ENCODE measurements around the gene MNT.

MNT gene

DNA sequence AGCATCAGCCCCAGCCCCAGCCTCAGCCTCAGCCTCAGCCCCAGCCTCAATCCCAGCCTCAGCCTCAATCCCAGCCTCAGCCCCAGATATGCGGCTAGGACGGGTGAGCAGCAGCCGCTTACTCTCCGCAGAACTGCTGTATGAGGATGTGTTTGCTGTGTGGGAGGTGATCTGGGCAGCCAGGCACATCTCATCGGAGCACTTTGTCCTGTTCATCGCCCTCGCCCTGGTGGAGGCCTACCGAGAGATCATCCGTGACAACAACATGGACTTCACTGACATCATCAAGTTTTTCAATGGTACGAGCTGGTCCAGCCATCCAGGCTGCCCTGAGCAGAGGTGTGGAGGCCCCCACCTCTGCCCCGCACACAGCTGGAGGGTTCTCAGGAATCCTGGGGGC lies 22.0 kb downstream of the MNT start:
- DNase-seq, result no peak

DNA sequence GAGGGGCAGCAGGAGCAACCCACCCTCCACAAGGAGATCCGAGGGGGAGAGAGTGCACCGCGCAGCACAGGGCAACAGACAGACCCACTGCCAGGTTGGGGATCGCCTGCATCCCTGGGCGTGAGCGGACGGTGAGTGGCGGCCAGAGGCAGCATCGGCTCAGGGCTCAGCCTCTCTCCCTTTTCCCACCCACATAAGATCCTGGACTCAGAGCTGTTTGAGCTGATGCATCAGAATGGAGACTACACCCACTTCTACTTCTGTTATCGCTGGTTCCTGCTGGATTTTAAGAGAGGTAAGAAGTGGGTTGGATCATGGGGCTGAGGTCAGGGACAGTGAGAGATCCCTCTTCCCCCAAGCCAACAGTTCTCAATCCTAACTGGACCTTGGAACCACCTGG lies 23.2 kb downstream of the MNT start:
- no peak for DNase-seq

DNA sequence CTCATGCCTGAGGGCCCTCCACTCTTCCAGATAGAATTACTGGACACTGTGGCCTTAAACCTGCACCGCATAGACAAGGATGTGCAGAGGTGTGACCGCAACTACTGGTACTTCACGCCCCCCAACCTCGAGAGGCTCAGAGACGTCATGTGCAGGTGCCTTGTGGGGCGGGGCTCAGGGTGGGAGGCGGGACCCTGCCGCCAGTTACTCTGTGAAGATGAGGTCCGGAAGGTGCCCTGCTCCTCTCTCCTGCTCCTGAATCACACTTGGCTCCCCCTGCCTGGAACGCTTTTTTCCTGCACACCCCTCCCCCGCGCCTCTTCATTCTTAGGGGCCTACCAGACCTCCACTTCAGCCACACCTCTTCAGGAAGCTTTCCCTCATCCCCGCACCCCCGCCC lies 24.8 kb downstream of the MNT start:
- DNase-seq, result no peak

DNA sequence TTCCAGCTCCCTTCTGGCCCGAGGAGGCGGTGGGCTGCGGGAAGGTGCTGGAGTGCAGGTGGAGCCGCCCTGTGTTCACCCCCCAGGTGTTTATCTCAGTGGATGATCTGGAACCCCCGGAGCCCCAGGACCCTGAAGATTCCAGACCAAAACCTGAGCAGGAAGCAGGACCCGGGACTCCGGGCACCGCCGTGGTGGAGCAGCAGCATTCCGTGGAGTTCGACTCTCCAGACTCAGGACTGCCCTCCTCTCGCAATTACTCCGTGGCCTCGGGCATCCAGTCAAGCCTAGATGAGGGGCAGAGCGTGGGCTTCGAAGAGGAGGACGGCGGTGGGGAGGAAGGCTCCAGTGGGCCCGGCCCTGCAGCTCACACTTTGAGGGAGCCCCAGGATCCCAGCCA lies 25.5 kb downstream of the MNT start:
- DNase-seq, result no peak

DNA sequence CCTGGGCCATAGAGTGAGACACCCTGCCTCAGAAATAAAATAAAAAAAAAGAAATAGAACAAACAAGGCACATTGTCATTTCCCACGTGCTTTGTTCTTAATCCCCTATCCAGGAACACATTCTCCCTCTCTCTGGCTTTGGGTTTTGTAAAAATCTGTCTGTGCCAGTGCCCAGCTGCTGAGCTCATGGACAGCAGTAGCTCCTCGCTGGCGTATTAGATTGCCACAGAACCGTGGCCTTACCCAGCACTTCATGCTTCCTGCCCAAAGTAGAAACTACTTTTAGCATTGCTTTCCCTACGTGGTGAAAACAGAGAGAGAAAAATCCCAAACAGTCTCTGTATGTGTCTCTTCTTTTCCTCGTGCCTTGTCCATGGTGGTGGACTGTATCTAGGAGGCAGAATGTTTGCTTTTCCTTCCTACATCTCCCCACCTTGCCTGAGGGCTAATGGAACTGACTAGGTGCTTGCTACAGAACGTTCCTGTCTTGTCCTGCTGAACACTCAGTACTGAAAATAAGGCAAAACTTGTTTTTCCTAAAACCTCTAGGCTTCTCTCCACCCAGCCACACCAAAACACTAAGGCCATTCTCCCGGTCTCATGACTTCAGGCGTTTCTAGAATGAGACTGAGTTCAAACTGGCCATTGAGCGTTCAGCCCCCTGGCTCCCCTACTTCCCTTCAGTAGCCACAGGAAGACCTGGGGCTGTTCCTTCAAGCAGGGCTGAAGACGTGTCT lies 26.1 kb downstream of the MNT start:
- DNase-seq, result no peak

DNA sequence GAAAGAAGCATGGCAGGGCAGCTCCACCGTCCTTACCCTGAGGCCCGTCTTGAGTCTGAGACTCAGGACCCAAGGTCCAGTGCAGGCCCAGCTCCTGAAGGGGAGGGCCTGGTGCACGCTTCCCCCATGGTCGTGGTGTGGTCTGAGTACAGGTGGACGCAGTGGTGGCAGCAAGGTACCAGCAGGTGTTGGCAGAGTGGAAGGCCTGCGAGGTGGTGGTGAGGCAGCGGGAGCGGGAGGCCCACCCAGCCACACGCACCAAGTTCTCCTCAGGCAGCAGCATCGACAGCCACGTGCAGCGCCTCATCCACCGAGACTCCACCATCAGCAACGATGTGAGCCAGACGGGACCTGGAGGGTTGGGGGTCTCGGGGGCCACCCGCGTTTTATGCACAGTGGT lies 27.7 kb downstream of the MNT start:
- no peak for DNase-seq

DNA sequence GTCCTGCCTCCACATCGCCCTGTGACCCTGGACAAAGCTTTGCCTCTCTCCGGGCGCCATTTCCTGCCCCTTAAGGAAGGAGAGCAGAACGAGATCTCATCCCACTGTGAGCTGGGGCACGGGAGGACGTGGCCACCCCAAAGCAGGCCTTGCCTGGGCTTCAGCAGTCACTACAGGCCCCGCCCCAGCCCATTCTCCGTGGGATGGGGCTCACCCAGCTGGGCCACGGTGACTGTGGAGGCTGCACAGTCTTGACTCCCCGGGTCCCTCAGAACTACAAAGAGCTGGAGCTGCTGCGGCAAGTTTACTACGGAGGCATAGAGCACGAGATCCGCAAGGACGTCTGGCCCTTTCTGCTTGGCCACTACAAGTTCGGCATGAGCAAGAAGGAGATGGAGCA lies 28.2 kb downstream of the MNT start:
- no peak for DNase-seq

DNA sequence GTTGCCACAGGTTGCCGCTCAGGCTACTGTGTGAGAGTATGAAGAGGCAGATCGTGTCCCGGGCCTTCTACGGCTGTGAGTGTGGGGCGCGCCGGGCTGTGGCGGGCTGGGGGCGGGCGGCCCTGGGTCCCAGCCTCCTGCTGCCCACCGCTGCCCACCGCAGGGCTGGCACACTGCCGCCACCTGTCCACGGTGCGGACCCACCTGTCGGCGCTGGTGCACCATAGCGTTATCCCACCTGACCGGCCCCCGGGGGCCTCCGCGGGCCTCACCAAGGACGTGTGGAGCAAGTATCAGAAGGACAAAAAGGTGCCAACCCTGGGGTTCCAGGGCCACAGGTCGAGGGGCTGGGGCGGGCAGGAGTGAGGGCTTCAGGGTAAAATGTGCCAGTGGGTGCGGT lies 28.7 kb downstream of the MNT start:
- DNase-seq, result no peak

DNA sequence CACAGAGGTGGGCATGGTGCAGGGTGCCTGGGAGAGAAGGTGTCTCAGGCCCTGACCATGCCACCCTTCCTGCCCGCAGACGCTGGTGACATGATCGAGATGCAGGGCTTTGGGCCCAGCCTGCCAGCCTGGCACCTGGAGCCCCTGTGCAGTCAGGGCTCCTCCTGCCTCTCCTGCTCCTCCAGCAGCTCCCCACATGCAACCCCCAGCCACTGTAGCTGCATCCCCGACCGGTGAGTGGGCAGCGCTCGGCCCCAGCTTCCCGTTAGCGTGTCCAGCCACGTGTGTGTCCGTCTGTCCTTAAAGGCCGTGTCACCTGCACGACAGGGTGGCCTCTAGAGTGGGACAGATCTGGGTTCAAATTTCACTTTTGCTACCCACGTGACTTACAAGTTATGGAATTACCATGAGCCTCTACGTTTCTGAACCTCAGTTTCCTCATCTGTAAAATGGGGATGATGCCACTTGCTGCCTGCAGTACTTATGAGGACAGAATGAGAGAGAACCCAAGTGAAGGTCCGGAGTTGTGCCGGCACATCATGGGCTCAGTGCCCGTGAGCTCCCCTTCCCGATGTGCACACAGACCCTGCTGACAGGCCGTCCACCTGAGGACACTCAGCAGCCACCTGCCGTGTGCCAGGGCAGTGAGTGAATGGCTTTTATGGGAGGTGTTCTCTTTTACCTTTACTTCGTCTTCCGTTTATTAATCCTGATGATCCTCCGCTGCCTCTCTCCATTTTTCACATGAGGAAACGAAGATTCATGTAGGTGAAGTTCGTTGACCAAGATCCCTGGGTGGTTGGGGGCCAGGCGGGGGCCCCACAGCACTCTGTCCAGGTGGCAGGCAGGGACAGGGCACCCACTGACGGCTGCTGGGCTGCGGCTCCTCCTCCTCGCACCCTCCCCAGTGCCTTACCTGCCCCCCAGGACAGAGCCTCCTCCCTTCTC lies 29.4 kb downstream of the MNT start:
- no peak for DNase-seq

DNA sequence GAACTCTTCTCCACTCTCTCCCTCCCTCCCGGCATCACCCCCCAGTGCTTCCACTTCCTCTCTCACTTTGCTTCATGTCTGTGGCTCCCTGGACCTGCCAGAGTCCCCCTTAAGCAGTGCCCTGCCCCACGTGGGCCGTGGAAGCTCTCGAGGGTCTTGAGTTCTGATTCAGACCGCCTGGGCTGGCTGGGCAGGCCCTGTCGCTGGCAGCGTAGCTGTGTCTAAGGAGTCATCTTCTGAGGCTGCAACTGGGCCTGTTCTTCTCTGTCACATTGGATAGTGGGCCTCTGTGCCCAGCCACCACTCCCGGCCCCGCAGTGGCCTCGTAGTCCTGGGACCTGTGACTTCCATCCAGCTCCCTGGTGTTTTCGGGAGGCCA lies 30.7 kb downstream of the MNT start:
- no peak for DNase-seq

DNA sequence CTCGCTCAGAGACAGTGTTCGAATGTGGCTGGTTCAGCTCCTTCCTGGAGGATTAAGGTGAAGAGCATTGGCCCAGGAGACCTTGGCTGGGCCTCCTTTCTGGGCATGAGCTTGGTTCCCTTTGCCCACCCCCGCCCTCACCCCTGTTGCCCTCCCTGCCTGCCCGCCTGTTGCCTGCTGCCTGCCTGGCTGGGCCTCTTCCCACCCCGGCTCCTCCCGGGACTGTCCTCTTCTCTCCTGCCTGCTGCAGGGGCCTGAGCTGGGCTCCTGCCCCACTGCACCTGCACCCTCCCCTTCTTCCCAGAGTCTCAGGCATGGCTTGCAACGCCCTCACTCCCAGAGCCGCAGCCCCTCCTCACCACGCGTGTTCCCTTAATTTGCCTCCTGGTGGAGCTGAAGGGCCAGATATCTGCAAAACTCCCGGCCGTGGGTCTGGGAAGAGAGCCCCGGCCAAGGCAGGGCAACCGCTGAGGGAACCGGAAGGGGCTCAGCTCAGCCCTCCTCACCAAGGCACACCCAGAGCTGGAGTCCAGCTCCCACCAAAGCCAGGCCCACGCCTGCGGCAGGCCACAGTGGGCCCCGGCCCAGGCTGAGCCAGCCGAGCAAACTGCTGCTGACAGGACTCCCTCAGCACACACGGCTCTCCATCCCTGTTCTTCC lies 31.2 kb downstream of the MNT start:
- DNase-seq, result no peak

DNA sequence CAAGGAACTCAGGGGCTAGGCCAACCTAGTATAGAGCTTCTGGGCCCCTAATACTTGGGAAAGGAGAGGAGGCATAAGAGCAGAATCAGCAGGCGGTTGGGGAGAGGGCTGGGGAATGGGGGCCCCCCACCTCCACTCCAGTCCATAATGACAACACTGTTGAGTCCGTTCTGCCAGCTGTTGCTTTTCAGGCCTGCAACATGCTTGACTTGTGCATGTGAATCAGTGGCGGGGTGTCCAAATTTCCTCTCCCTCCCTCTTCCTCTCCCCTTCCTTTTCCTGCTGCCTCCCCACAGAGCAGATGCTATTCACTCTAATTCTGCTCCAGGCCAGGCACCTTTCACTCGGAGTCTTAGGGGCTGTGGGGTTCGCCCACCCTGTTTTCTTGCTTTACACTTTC lies 31.8 kb downstream of the MNT start:
- no peak for DNase-seq

DNA sequence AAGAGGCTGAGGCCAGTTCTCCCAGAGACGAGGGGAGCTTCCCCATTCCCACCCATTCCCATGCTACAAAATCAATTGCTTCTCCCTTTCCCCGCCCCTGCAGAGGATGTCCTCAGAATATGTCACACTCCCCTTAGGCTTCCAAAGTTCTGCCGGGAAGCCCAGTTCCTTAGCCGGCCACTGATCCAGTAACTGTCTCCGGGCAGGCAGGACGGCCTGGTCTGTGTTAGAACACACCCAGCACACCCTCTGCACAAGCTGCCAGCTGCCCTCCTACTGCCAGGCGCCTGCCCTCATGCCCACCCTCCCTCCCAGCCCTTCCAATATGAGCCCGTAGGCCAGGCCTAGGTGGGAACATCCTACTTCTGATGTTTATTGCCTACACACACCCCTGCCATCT lies 32.5 kb downstream of the MNT start:
- no peak for DNase-seq

DNA sequence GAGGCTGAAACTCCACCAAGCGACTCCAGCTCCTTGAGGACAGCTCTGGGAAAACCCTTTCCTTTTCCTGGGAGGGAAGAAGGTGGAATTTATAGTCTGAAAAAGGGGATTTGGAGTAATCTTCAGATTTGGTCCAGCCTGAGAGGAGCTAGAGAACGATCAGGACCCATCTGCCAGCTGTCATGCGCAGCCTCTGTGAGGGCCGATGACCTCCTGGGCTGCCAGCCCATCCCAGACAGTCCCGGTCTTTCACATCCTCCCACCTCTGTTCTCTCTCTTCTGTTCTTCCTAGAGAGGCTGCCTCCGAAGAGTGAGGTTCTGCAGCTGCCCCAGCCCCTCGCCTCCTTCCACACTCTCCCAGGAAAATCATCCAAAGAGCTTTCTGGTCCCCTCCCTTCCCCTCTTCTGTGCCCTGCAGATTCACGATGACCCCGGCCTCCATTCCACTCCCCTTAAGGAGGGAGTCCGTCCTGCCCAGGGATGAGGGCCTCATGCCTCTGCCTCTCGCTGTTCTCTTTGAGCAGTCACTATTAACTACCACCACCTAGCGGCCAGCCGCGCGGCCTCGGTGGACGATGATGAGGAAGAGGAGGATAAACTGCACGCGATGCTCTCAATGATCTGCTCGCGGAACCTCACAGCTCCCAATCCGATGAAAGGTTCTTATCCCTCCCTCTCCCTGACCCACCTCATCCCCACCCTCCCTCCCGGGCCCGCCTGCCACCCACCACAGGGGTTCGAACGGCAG lies 33.9 kb downstream of the MNT start:
- DNase-seq, result no peak

DNA sequence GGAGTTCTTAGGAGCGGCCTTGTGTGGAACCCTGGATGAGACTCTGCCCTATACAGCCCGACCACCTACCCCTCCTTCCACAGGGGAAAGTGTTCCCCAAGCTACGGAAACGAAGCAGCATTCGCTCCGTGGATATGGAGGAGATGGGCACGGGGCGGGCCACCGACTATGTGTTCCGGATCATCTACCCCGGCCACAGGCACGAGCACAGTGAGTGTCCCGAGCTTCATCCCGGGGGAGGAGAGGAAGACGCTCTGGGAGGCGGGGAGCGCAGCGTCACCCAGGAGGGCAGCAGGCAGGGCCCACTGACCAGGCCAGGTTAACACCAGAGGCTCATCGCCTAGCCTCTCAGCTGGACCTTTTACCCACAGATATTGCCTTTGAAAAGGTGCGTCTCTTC lies 35.7 kb downstream of the MNT start:
- DNase-seq, result no peak

DNA sequence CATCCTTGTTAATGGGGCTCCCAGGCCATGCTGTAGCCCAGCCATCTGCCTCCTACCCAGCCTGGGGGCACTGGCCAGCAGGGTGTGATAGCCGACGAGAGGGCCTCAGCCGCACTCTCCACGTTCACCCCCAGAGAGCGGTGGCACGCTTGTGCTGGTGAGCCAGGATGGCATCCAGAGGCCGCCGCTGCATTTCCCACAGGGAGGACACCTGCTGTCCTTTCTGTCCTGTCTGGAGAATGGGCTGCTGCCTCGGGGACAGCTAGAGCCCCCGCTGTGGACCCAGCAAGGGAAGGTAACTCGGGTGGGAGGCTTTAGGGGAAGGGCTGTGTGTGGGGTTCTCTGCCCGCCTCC lies 36.1 kb downstream of the MNT start:
- no peak for DNase-seq

DNA sequence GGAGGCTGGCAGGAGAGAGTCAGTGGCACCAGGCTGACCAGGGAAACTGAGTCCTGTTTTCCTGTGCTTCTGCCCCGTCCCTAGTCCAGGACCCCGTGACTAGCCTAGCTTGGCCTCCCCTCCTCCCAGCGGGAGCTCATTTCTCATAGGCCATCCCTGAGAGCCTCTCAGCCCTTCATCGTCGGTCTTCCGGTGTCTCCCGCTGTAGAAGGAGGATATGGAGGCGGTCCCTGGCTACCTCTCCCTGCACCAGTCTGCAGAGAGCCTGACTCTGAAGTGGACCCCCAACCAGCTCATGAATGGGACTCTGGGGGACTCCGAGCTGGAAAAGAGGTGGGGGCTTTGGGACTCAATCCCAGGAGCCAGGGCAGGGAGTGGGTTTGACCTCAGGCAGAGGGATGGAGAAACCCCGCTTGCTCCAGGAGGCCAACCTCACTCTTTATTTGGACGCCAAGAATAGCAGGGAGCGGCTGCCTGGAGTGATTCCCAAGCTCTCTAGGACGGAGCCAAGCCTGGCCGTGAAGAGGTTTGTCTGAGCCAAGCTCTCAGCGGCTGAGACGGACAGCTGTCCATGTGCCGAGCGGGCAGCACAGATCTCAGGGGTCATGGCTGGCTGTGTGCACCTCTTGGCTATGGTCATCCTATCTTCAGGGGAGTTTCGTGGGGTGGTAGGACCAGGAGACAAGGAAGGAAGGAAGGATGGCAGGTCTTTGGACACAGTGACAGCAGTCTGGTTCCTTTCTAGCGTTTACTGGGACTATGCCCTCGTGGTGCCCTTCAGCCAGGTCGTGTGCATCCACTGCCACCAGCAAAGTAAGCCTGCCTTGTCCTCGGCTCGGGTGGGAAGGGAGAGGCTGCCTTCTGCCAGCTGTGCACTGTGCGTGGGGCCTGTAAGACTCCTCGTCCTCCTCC lies 36.8 kb downstream of the MNT start:
- DNase-seq, result no peak

DNA sequence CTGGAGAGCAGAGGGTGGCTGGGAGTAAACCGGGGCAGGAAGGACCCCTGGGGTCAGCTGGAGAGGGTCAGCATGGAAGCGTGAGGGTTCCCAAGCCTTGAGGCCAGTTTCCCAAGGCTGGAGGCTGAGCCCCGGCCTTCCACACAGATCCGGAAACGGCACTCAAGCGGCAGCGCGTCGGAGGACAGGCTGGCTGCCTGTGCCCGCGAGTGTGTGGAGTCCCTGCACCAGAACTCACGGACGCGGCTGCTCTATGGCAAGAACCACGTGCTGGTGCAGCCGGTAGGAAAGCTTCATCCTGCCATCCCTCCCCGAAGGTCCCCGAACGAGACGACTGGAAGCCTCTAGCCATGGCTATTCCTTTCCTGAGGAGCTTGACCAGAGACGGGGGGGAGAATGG lies 37.5 kb downstream of the MNT start:
- no peak for DNase-seq

DNA sequence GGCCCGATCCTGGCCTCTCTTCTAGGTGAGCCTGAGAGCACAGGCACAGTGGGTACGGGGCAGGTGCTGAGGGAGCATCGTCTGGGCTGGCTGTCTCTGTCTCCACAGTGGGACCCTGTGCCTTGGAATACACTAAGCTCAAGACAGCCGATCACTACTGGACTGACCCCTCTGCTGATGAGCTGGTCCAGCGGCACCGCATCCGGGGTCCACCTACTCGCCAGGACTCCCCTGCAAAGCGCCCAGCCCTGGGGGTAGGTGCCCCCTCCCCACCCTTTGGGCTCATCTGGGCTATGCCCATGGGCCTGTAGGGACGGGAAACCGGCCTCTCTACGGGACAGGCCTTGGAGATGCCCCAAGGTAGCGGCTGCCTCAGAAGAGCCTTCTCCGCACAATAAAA lies 38.0 kb downstream of the MNT start:
- DNase-seq, result no peak

DNA sequence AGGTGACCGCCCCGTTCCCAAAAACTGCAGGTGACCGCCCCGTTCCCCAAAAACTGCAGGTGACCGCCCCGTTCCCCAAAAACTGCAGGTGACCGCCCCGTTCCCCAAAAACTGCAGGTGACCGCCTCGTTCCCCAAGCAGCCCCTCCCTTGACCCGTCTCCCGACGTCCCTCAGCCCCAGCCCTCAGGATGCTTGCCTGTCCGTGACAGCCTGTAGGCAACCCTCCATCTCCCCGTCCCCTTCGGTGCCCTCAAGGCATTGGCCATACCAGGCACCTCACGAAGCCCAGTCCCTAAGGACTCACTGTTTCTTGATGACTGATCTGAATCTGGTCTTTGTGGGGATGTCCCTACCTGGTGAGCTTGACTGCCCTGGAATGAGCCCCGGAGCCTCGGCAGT lies 38.4 kb downstream of the MNT start:
- DNase-seq, result no peak

DNA sequence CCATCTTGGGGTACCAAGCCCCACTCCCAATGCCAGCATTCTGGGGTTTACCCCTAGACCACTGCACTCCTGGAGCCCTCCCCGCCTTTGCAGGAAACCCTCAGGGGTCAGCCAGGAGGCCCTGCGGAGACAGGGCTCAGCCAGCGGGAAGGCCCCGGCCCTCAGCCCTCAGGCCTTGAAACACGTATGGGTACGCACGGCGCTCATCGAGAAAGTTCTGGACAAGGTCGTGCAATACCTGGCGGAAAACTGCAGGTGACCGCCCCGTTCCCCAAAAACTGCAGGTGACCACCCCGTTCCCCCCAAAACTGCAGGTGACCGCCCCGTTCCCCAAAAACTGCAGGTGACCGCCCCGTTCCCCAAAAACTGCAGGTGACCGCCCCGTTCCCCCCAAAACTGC lies 38.8 kb downstream of the MNT start:
- DNase-seq, result no peak
